Endothelial cell of umbilical vein (primary cell): ENCODE results near the gene KCNA3. TPM values are rescaled to one million over a fixed set of nuclear protein-coding genes. Genes with fewer than 3 reads are reported as not detected.

ENCODE experiments used
- BruUV-seq: library from RNA; stranded (reverse); fragments of 400-500 nt; replicated peaks from 2 replicates; lab custom pipeline; 2021; lab: Mats Ljungman, UMichigan
- CTCF ChIA-PET: fragments of 300-600, 350-600 bp; sonication (Branson Sonifier 250); formaldehyde crosslinking; loops from one replicate; lab custom pipeline; 2021; ENCODE audit warnings: antibody characterized with exemption, inconsistent platforms; lab: Charles Lee
- POLR2A ChIA-PET: fragments of 300-600, 350-600 bp; sonication (Branson Sonifier 250); formaldehyde crosslinking; loops from one replicate; lab custom pipeline; 2021; ENCODE audit warnings: antibody characterized with exemption, inconsistent platforms; lab: Charles Lee
- DNase-seq: peaks from one replicate; pipeline ENCODE4 v3.0.0-alpha.2; 2011; ENCODE audit warnings: low read depth, low spot score
- FAIRE-seq: peaks from 2 replicates; lab custom pipeline; 2011; peaks lifted over from hg19 to GRCh38; lab: Jason Lieb, UNC
- H2AFZ ChIP-seq: 2 replicates; pipeline ENCODE4 v1.6.0; 2012; ENCODE audit warnings: low read depth, low read length, control low read depth, inconsistent platforms
- H3K27ac ChIP-seq: 2 replicates; pipeline ENCODE4 v1.5.1; 2011; ENCODE audit warnings: low read depth, mild to moderate bottlenecking, control low read depth, low read length, moderate library complexity; ENCODE audit not compliant: insufficient read depth
- H3K27me3 ChIP-seq, 2 experiments: 2 replicates each; pipeline versions ENCODE4 v1.6.0 to v1.6.1; 2011; ENCODE audit warnings: low read length in 2 of 2, mixed read lengths in 1 of 2; ENCODE audit not compliant: control insufficient read depth in 2 of 2, insufficient read depth in 2 of 2
- H3K36me3 ChIP-seq, 2 experiments: 2 replicates in 1 of 2; 3 replicates in 1 of 2; pipeline ENCODE4 v1.5.1; 2011; ENCODE audit warnings: low read length in 2 of 2, mild to moderate bottlenecking in 1 of 2, moderate library complexity in 1 of 2; ENCODE audit not compliant: control insufficient read depth in 2 of 2, insufficient read depth in 2 of 2; ENCODE audit errors: extremely low read depth in 1 of 2
- H3K4me1 ChIP-seq: 3 replicates; pipeline ENCODE4 v1.5.1; 2011; ENCODE audit warnings: mild to moderate bottlenecking, low read length; ENCODE audit not compliant: control insufficient read depth, insufficient read depth; ENCODE audit errors: extremely low read depth
- H3K4me2 ChIP-seq: 2 replicates; pipeline ENCODE4 v1.6.1; 2011; ENCODE audit warnings: low read length, control low read depth, mixed read lengths; ENCODE audit not compliant: insufficient read depth
- H3K4me3 ChIP-seq, 3 experiments: fragments of 200-600 bp in 1 of 3; sonication (generic), shearing (Covaris generic) in 1 of 3; replicated peaks in 1 of 3; 2 replicates each; pipeline ENCODE4 v1.5.1; 2011 to 2016; ENCODE audit warnings: control low read depth in 3 of 3, low read length in 3 of 3, mild to moderate bottlenecking in 2 of 3, inconsistent platforms in 1 of 3, low read depth in 1 of 3, moderate library complexity in 1 of 3; ENCODE audit not compliant: insufficient read depth in 1 of 3
- H3K79me2 ChIP-seq: 2 replicates; pipeline ENCODE4 v1.6.0; 2012; ENCODE audit warnings: low read length, inconsistent platforms; ENCODE audit not compliant: control insufficient read depth, insufficient read depth
- H3K9ac ChIP-seq: replicated peaks from 2 replicates; pipeline ENCODE3; 2011; ENCODE audit warnings: low read length, control low read depth; ENCODE audit not compliant: insufficient read depth; ENCODE audit errors: extremely low read depth
- H3K9me1 ChIP-seq: replicated peaks from 3 replicates; pipeline ENCODE4 v1.6.0; 2011; ENCODE audit warnings: mild to moderate bottlenecking, low read length; ENCODE audit not compliant: control insufficient read depth, insufficient read depth; ENCODE audit errors: extremely low read depth
- H3K9me3 ChIP-seq: replicated peaks from 2 replicates; pipeline ENCODE4 v1.5.1; 2012; ENCODE audit warnings: low read length, inconsistent platforms; ENCODE audit not compliant: control insufficient read depth, insufficient read depth
- H4K20me1 ChIP-seq: replicated peaks from 2 replicates; pipeline ENCODE3; 2011; ENCODE audit warnings: mild to moderate bottlenecking, low read length; ENCODE audit not compliant: control insufficient read depth, insufficient read depth; ENCODE audit errors: extremely low read depth
- EZH2 ChIP-seq: IDR thresholded peaks from 2 replicates; pipeline ENCODE4 v1.6.1; 2012; ENCODE audit warnings: borderline replicate concordance, low read depth, mild to moderate bottlenecking, moderate library complexity, low read length, inconsistent platforms; ENCODE audit not compliant: severe bottlenecking
- FOS ChIP-seq: IDR thresholded peaks from 2 replicates; pipeline ENCODE4 v1.6.1; 2011; ENCODE audit warnings: mild to moderate bottlenecking, low read length, moderate library complexity, borderline replicate concordance; ENCODE audit not compliant: insufficient read depth
- GATA2 ChIP-seq: IDR thresholded peaks from 2 replicates; pipeline ENCODE4 v1.7.0; 2011; ENCODE audit warnings: low read depth, mild to moderate bottlenecking, moderate library complexity, mixed read lengths, low read length; ENCODE audit not compliant: insufficient read length, insufficient read depth
- JUN ChIP-seq: IDR thresholded peaks from 2 replicates; pipeline ENCODE4 v1.6.1; 2011; ENCODE audit warnings: borderline replicate concordance, low read depth; ENCODE audit not compliant: insufficient read length, insufficient read depth
- MYC ChIP-seq: IDR thresholded peaks from one replicate; pipeline ENCODE4 v1.6.1; 2011; ENCODE audit warnings: mild to moderate bottlenecking, low read depth, low read length
- POLR2A ChIP-seq: IDR thresholded peaks from 2 replicates; pipeline ENCODE4 v1.6.1; 2012; ENCODE audit warnings: low read depth, mild to moderate bottlenecking, control low read depth, low read length
- POLR2AphosphoS5 ChIP-seq: IDR thresholded peaks from 2 replicates; pipeline ENCODE4 v1.6.1; 2012; ENCODE audit warnings: low read depth, mild to moderate bottlenecking, control low read depth, low read length, moderate library complexity; ENCODE audit not compliant: insufficient read depth
- dilution Hi-C: fragments of 300-500 bp; cut with MboI; formaldehyde crosslinking; loops from one replicate; pipeline ENCODE4 v1.15.0; 2019; ENCODE audit warnings: low sequenced_read_pairs; ENCODE audit not compliant: extremely low pct_ligation_motif_present
- intact Hi-C: fragments of 100-400 bp; cut with micrococcal nuclease; formaldehyde crosslinking; loops from one replicate; pipeline ENCODE4 v1.10.0; 2022
- polyA plus RNA-seq, 4 experiments: library from polyadenylated mRNA; depleted of rRNA in 3 of 4; stranded (reverse) in 3 of 4; unstranded in 1 of 4; fragments of >200 nt; gene quantifications; 2 replicates each; pipeline versions ENCODE4 v1.2.1 to v1.2.3, GENCODE V29; 2011 to 2012; ENCODE audit warnings: missing spikeins in 1 of 4
- total RNA-seq: library from RNA; stranded (reverse); gene quantifications from 2 replicates; pipeline ENCODE4 v1.2.3, GENCODE V29; 2021
- TF ChIP-seq, protein P1 (sequence below), 2 donors: IDR thresholded peaks; 1 replicate in 1 of 2; 2 replicates in 1 of 2; pipeline ENCODE4 v1.5.1; 2011; ENCODE audit warnings: low read length in 2 of 2, mild to moderate bottlenecking in 2 of 2, moderate library complexity in 2 of 2, control low read depth in 1 of 2, inconsistent platforms in 1 of 2, low read depth in 1 of 2; ENCODE audit not compliant: insufficient read depth in 1 of 2; ENCODE audit errors: extremely low read depth in 1 of 2
- TF ChIP-seq, protein P2 (sequence below): IDR thresholded peaks from 2 replicates; pipeline ENCODE4 v1.6.1; 2011; ENCODE audit not compliant: insufficient read depth, insufficient read length

Gene KCNA3
- total and polyA plus RNA-seq, 2 donors (not counting 3 experiments of a cell fraction or from before 2014, with no cell fraction given): not detected

- Histone ChIP-seq H3K4me2 (no peak overlapping the region), H3K9me1 (no peaks in the 10 kb centered on the region), H3K36me3 (no peaks in the 10 kb centered on the region), H3K79me2 (no peaks in the 10 kb centered on the region), H4K20me1 (no peaks in the 10 kb centered on the region), H3K27ac (no peak overlapping the region), H3K4me1 (no peaks in the 10 kb centered on the region), H3K4me3 (no peak overlapping the region), H2AFZ (no peak overlapping the region), H3K9ac (no peak overlapping the region), H3K9me3 (no peaks in the 10 kb centered on the region), H3K27me3 (no peaks in the 10 kb centered on the region)
- intact Hi-C loops (no loop called here), dilution Hi-C loops (no loop called here)
- ChIA-PET CTCF (no interaction called here), POLR2A (no interaction called here)
- no TSS peak for BruUV-seq
- DNase-seq: no peak
- FAIRE-seq: no peak
- TF ChIP-seq JUN: no peak
- TF ChIP-seq GATA2: no peak
- TF ChIP-seq EZH2: no peak
- TF ChIP-seq, protein P1, sequence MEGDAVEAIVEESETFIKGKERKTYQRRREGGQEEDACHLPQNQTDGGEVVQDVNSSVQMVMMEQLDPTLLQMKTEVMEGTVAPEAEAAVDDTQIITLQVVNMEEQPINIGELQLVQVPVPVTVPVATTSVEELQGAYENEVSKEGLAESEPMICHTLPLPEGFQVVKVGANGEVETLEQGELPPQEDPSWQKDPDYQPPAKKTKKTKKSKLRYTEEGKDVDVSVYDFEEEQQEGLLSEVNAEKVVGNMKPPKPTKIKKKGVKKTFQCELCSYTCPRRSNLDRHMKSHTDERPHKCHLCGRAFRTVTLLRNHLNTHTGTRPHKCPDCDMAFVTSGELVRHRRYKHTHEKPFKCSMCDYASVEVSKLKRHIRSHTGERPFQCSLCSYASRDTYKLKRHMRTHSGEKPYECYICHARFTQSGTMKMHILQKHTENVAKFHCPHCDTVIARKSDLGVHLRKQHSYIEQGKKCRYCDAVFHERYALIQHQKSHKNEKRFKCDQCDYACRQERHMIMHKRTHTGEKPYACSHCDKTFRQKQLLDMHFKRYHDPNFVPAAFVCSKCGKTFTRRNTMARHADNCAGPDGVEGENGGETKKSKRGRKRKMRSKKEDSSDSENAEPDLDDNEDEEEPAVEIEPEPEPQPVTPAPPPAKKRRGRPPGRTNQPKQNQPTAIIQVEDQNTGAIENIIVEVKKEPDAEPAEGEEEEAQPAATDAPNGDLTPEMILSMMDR (IDR thresholded peaks at IDR 0.05; ENCODE audit: extremely low read depth in 1 of 2, insufficient read depth in 1 of 2, low read depth in 1 of 2, low read length in 2 of 2): no peak
- no peak for TF ChIP-seq POLR2A
- TF ChIP-seq POLR2AphosphoS5: no peak
- TF ChIP-seq, protein P2, sequence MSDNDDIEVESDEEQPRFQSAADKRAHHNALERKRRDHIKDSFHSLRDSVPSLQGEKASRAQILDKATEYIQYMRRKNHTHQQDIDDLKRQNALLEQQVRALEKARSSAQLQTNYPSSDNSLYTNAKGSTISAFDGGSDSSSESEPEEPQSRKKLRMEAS: no peak
- no peak for TF ChIP-seq MYC
- no peak for TF ChIP-seq FOS
Observed at GRCh38 chr1:110718452-110718851, 43.7 kb upstream of the KCNA3 start.
